ENCODE measurements around the gene SLC30A1. TPM values are rescaled to one million over a fixed set of nuclear protein-coding genes. Genes with fewer than 3 reads are reported as not detected.

SLC30A1 gene, protein sequence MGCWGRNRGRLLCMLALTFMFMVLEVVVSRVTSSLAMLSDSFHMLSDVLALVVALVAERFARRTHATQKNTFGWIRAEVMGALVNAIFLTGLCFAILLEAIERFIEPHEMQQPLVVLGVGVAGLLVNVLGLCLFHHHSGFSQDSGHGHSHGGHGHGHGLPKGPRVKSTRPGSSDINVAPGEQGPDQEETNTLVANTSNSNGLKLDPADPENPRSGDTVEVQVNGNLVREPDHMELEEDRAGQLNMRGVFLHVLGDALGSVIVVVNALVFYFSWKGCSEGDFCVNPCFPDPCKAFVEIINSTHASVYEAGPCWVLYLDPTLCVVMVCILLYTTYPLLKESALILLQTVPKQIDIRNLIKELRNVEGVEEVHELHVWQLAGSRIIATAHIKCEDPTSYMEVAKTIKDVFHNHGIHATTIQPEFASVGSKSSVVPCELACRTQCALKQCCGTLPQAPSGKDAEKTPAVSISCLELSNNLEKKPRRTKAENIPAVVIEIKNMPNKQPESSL
- 26.3 TPM for total RNA-seq

DNA sequence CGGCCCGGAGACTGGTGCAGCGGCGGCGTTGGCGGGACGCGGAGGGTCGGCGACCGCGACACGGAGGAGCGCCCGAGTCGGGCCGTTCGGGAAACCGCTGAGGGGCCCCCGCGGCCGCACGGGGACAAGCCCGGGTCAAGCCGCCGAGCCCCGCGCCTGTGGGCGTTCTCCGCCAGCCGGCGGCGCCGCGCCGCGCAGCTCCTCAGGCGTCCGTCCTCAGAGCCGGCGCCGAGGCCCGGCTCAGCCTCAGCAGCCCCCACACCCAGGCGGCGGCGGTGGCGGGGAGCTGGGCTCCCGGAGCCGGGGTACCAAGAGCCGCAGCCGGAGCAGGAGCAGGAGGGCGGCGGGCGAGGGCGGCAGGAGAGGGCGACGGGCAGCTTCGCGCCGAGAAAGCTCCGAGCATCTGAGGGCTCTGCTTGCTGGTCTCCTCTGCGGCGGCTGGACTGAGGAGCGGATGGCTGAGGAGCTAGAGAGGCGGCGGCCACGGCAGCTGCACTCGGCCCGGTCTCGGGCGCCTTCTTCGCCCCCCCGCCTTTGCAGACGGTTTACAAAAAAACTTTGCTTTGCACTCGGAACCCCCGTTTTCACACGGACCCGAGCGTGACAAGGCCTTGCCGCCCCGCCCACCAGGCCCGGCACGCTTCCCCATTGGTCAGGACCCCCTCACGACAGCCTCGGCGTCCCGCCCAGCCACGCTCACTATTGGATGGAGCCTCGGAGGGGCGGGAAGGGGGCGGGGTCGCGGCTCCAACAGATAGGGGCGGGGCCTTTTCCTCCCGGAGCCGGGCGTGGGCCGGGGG, at the start of gene SLC30A1:
Gene SLC30A1 (minus strand): TSS at position 522 of the 800 bp plus-strand sequence. CDS start 549 bp downstream, outside the sequence.

Other genes with a start within 250 kb of the SLC30A1 start
- 39.3 TPM for gene RD3, start 87.0 kb downstream of the SLC30A1 start, total RNA-seq
- gene NEK2, start 96.5 kb upstream of the SLC30A1 start, total RNA-seq = 13.8 TPM